ENCODE results near the gene CCL4L2. TPM values are rescaled to one million over a fixed set of nuclear protein-coding genes. Genes with fewer than 3 reads are reported as not detected.

CCL4L2 gene
- 1.6 TPM for total RNA-seq

DNA sequence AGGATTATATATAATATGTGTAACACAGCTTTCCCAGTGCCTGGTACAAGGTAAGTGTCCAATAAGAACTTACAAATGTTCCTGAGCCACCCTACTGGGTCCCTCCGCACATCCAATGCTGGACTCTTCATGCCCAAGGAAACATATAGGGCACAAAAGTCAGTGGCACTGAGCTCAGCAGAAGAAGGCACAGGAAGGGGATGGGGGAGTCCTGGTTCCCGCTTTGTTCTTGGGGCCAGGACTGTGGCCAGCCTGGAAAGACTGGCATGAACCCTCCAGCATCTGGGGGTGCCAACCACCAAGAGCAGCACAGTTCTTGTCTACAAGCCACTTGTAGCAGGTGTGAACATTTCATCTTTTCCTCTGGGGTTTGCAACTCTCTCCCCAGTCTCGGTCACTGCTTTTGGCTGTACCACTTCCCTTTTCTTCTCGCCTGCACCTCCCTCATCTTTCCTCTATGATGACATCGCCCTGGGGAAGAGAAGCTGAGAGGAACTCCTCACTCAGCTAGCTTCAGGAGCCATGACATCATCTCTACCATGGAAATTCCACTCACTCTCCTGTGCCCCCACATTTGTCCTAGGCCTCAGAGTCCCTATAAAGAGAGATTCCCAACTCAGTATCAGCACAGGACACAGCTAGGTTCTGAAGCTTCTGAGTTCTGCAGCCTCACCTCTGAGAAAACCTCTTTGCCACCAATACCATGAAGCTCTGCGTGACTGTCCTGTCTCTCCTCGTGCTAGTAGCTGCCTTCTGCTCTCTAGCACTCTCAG is at the start of gene CCL4L2:
Gene CCL4L2, plus strand, starts transcription at position 625 of the 773 bp plus-strand sequence.

GRCh38 chr17:36176536-36176935 is 34.3 kb upstream of the CCL4L2 start, which contains the start of gene TBC1D3B:
Gene TBC1D3B (minus strand): TSS chr17:36176636. CDS start chr17:36175050, 1,586 bp downstream.

Small RNA genes within 50 kb of the gene (small RNA-seq; reads per million reads assigned to genes)
- gene AC243829.3 (ENCODE audit: low replicate concordance) (not detected), gene AC243829.6 (ENCODE audit: low replicate concordance) (not detected)

Other genes starting within 250 kb of the CCL4L2 start
- gene CCL16, start 229.6 kb upstream of the CCL4L2 start, total RNA-seq, result not detected
- gene CCL14, start 224.3 kb upstream of the CCL4L2 start, total RNA-seq, result not detected
- not detected for gene CCL15, start 209.5 kb upstream of the CCL4L2 start, total RNA-seq
- not detected for gene CCL23, start 193.1 kb upstream of the CCL4L2 start, total RNA-seq
- gene CCL18, start 146.8 kb upstream of the CCL4L2 start, total RNA-seq, result not detected
- gene CCL3, start 120.9 kb upstream of the CCL4L2 start, total RNA-seq, result 2.8 TPM
- gene CCL4, start 107.2 kb upstream of the CCL4L2 start, total RNA-seq, result 2.8 TPM
- 13.5 TPM for gene TBC1D3B, start 34.4 kb upstream of the CCL4L2 start, total RNA-seq
- 2.2 TPM for gene CCL3L1, start 14.3 kb upstream of the CCL4L2 start, total RNA-seq
- gene TBC1D3I, start 53.5 kb downstream of the CCL4L2 start, total RNA-seq, result not detected
- not detected for gene TBC1D3G, start 112.8 kb downstream of the CCL4L2 start, total RNA-seq
- not detected for gene TBC1D3H, start 177.4 kb downstream of the CCL4L2 start, total RNA-seq